SK-N-SH (cell line): Measurements from ENCODE around the gene SREK1IP1.

ENCODE experiments used
- CHD2 ChIP-seq: fragments of 150-350 bp; IDR thresholded peaks from 2 replicates; pipeline ENCODE4 v1.6.1; 2018; ENCODE audit warnings: low read length; ENCODE audit not compliant: partially characterized antibody
- EP300 ChIP-seq, 2 experiments: IDR thresholded peaks; 2 replicates each; pipeline versions ENCODE4 v1.4.0 to v1.6.1; 2012; ENCODE audit warnings: borderline replicate concordance in 1 of 2, low read depth in 1 of 2, low read length in 1 of 2
- POLR2AphosphoS5 ChIP-seq: IDR thresholded peaks from 2 replicates; pipeline ENCODE4 v1.6.1; 2012; ENCODE audit warnings: low read depth, low read length
- RCOR1 ChIP-seq: fragments of 150-350 bp; IDR thresholded peaks from 2 replicates; pipeline ENCODE4 v1.6.1; 2017; ENCODE audit warnings: antibody characterized with exemption, low read length
- RFX5 ChIP-seq: IDR thresholded peaks from 2 replicates; pipeline ENCODE4 v1.6.1; 2012; ENCODE audit warnings: mild to moderate bottlenecking, improper control_type of control experiment, low read length
- TAF1 ChIP-seq: IDR thresholded peaks from 2 replicates; pipeline ENCODE4 v1.6.1; 2012; ENCODE audit warnings: low read depth, mild to moderate bottlenecking, low read length, moderate library complexity, borderline replicate concordance
- YY1 ChIP-seq: IDR thresholded peaks from 2 replicates; pipeline ENCODE4 v1.4.0; 2012; ENCODE audit warnings: low read depth, mild to moderate bottlenecking
- TF ChIP-seq, protein P1 (sequence below): fragments of 200-600 bp; sonication (generic); IDR thresholded peaks from 2 replicates; pipeline ENCODE4 v1.6.1; 2017; ENCODE audit warnings: antibody characterized with exemption, mild to moderate bottlenecking, moderate library complexity
- TF ChIP-seq, protein P2 (sequence below): IDR thresholded peaks from 2 replicates; pipeline ENCODE4; 2012
- TF ChIP-seq, protein P3 (sequence below): fragments of 150-350 bp; IDR thresholded peaks from 2 replicates; pipeline ENCODE4 v1.6.1; 2016; ENCODE audit warnings: mild to moderate bottlenecking, low read depth, low read length
- TF ChIP-seq, protein P4 (sequence below): IDR thresholded peaks from 2 replicates; pipeline ENCODE4 v1.4.0; 2012; ENCODE audit warnings: low read depth, borderline replicate concordance

DNA sequence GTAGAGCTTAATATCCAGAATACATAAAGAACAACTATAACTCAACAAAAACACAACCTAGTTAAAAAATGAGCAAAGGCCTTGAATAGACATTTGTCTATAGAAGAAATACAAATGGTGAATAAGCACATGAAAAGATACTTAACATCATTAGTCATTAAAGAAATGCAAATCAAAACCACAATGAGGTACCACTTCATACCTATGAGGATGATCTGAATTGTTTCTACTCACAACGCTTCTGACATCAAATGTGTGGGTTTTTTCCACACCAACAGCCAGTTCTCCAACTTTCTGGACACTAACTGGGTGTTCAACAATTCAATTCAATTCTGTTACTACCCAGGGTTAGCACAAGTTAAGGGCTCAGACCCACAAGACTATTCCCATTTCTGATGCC lies 22.0 kb downstream of the SREK1IP1 start:
- TF ChIP-seq, protein P1, sequence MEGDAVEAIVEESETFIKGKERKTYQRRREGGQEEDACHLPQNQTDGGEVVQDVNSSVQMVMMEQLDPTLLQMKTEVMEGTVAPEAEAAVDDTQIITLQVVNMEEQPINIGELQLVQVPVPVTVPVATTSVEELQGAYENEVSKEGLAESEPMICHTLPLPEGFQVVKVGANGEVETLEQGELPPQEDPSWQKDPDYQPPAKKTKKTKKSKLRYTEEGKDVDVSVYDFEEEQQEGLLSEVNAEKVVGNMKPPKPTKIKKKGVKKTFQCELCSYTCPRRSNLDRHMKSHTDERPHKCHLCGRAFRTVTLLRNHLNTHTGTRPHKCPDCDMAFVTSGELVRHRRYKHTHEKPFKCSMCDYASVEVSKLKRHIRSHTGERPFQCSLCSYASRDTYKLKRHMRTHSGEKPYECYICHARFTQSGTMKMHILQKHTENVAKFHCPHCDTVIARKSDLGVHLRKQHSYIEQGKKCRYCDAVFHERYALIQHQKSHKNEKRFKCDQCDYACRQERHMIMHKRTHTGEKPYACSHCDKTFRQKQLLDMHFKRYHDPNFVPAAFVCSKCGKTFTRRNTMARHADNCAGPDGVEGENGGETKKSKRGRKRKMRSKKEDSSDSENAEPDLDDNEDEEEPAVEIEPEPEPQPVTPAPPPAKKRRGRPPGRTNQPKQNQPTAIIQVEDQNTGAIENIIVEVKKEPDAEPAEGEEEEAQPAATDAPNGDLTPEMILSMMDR = no peak
- no peak for TF ChIP-seq YY1
- TF ChIP-seq POLR2AphosphoS5 = no peak
- TF ChIP-seq RFX5 = no peak
- TF ChIP-seq CHD2 = no peak
- TF ChIP-seq RCOR1 = no peak
- TF ChIP-seq, protein P2, sequence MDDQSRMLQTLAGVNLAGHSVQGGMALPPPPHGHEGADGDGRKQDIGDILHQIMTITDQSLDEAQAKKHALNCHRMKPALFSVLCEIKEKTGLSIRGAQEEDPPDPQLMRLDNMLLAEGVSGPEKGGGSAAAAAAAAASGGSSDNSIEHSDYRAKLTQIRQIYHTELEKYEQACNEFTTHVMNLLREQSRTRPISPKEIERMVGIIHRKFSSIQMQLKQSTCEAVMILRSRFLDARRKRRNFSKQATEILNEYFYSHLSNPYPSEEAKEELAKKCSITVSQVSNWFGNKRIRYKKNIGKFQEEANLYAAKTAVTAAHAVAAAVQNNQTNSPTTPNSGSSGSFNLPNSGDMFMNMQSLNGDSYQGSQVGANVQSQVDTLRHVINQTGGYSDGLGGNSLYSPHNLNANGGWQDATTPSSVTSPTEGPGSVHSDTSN = no peak
- no peak for TF ChIP-seq TAF1
- no peak for TF ChIP-seq EP300 (IDR thresholded peaks at IDR 0.05; ENCODE audit: borderline replicate concordance in 1 of 2, low read depth in 1 of 2, low read length in 1 of 2)
- TF ChIP-seq, protein P3, sequence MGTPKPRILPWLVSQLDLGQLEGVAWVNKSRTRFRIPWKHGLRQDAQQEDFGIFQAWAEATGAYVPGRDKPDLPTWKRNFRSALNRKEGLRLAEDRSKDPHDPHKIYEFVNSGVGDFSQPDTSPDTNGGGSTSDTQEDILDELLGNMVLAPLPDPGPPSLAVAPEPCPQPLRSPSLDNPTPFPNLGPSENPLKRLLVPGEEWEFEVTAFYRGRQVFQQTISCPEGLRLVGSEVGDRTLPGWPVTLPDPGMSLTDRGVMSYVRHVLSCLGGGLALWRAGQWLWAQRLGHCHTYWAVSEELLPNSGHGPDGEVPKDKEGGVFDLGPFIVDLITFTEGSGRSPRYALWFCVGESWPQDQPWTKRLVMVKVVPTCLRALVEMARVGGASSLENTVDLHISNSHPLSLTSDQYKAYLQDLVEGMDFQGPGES = no peak
- TF ChIP-seq, protein P4, sequence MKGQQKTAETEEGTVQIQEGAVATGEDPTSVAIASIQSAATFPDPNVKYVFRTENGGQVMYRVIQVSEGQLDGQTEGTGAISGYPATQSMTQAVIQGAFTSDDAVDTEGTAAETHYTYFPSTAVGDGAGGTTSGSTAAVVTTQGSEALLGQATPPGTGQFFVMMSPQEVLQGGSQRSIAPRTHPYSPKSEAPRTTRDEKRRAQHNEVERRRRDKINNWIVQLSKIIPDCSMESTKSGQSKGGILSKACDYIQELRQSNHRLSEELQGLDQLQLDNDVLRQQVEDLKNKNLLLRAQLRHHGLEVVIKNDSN = no peak
